ENCODE data around the gene LRRK1.

DNA sequence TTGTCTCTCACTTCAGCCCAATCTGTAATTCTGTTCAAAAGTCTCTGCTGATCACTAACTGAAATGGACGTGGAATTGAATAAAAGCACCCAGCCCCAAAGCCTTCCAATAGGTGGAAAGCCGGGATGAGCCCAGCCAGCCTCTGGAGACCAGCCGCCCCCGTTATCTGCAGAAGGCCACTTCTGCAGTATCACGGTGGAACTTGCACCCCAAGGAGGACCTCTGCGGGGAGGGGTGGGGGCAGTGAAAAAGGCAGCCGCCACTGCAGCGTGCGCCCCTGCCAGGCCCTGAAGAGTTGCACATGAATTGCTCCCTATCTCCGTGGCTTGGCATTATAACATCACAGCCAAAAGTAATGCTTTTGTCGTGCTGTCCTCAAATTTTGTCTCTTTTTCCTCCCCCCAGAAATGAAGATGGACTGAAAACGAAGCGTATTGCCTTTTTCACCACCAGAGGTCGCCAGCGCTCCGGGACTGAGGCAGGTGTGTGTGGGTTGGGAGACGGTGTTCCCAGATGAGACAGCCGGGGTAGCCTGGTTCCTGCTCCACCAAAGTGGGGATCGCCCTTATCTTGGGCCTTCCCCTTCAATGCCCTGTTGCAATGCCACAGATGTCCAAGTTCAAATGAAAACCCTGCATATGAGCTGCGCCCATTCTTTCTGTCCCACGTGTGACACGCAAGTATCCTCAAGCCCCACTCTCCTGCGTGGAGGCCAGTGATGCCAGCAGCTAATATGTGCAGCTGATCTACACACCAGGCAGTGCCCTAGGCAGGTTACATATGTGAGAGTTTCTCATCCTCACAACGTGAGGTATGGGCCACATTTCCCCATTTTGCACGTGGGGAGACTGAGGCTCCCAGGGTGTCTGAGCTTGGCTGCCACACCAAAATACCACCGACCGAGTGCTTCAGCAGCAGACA is 96.0 kb downstream of the LRRK1 start:
- TF ChIP-seq EZH2 (IDR thresholded peaks at IDR 0.05; ENCODE audit: low read length) = no peak
- TF ChIP-seq, protein P1, sequence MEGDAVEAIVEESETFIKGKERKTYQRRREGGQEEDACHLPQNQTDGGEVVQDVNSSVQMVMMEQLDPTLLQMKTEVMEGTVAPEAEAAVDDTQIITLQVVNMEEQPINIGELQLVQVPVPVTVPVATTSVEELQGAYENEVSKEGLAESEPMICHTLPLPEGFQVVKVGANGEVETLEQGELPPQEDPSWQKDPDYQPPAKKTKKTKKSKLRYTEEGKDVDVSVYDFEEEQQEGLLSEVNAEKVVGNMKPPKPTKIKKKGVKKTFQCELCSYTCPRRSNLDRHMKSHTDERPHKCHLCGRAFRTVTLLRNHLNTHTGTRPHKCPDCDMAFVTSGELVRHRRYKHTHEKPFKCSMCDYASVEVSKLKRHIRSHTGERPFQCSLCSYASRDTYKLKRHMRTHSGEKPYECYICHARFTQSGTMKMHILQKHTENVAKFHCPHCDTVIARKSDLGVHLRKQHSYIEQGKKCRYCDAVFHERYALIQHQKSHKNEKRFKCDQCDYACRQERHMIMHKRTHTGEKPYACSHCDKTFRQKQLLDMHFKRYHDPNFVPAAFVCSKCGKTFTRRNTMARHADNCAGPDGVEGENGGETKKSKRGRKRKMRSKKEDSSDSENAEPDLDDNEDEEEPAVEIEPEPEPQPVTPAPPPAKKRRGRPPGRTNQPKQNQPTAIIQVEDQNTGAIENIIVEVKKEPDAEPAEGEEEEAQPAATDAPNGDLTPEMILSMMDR (optimal IDR thresholded peaks at IDR 0.05 in 1 of 3, IDR thresholded peaks at IDR 0.05 in 1 of 3, conservative IDR thresholded peaks at IDR 0.05 in 1 of 3; ENCODE audit: extremely low read depth in 1 of 3, insufficient read depth in 2 of 3, low read length in 3 of 3) = peak; percentile 88 to 97 (median 92)
